ENCODE results near the gene FAHD1.

Gene FAHD1

GRCh38 chr16:1817276-1817589 is 9.8 kb upstream of the FAHD1 start:
- H3K4me2 ChIP-seq (ENCODE audit: insufficient read depth, low read length): no peak overlapping the region
- H3K36me3 ChIP-seq (ENCODE audit: insufficient read depth, low read length): peaks cover 77% of the 10 kb centered on the region
- ATAC-seq (ENCODE audit: insufficient read depth, low read depth) (no peak), DNase-seq (no peak)
- H3K9me3 ChIP-seq (ENCODE audit: insufficient read depth, low read length, severe bottlenecking): no peaks in the 10 kb centered on the region
- no peak overlapping the region for H3K4me3 ChIP-seq (ENCODE audit: low read depth in 1 of 2, low read length in 2 of 2)
- 0 out of 2 replicates have a peak, but pooled peaks cover 3% of the 10 kb centered on the region for H3K79me2 ChIP-seq (ENCODE audit: insufficient read depth, low read length)
- H3K27me3 ChIP-seq (ENCODE audit: insufficient read depth, low read length, poor library complexity): no peaks in the 10 kb centered on the region
- no peak overlapping the region for H3K27ac ChIP-seq (ENCODE audit: low read length)
- TF ChIP-seq EZH2 (IDR thresholded peaks at IDR 0.05; ENCODE audit: borderline replicate concordance, low read depth, low read length, severe bottlenecking) (no peak), CTCF (IDR thresholded peaks at IDR 0.05; ENCODE audit: borderline replicate concordance, extremely low read depth, low read length, poor library complexity, severe bottlenecking) (no peak)
- no peak overlapping the region for H2AFZ ChIP-seq (ENCODE audit: low read depth, low read length)
- H4K20me1 ChIP-seq (ENCODE audit: insufficient read depth, low read length): peaks cover 3% of the 10 kb centered on the region
- H3K9ac ChIP-seq (ENCODE audit: low read depth, low read length): no peak overlapping the region
- H3K4me1 ChIP-seq (ENCODE audit: insufficient read depth, low read length): no peaks in the 10 kb centered on the region

- peaks cover 82% of the 10 kb centered on the region for H3K36me3 ChIP-seq (ENCODE audit: insufficient read depth, low read length)
- H3K9me3 ChIP-seq (ENCODE audit: insufficient read depth, low read length, severe bottlenecking): no peaks in the 10 kb centered on the region
- no peak for ATAC-seq (ENCODE audit: insufficient read depth, low read depth)
- no peaks in the 10 kb centered on the region for H3K27me3 ChIP-seq (ENCODE audit: insufficient read depth, low read length, poor library complexity)
- no peak overlapping the region for H3K9ac ChIP-seq (ENCODE audit: low read depth, low read length)
- DNase-seq: no peak
- H3K27ac ChIP-seq (ENCODE audit: low read length): no peak overlapping the region
- no peak for TF ChIP-seq EZH2 (IDR thresholded peaks at IDR 0.05; ENCODE audit: borderline replicate concordance, low read depth, low read length, severe bottlenecking)
- TF ChIP-seq CTCF (IDR thresholded peaks at IDR 0.05; ENCODE audit: borderline replicate concordance, extremely low read depth, low read length, poor library complexity, severe bottlenecking): no peak
- H3K4me1 ChIP-seq (ENCODE audit: insufficient read depth, low read length): no peaks in the 10 kb centered on the region
- peaks cover 3% of the 10 kb centered on the region for H4K20me1 ChIP-seq (ENCODE audit: insufficient read depth, low read length)
- no peak overlapping the region for H3K4me3 ChIP-seq (ENCODE audit: low read depth in 1 of 2, low read length in 2 of 2)
- H3K79me2 ChIP-seq (ENCODE audit: insufficient read depth, low read length): peaks cover 7% of the 10 kb centered on the region; the same call in 1 of the 2 replicates
- H3K4me2 ChIP-seq (ENCODE audit: insufficient read depth, low read length): no peak overlapping the region
- no peak overlapping the region for H2AFZ ChIP-seq (ENCODE audit: low read depth, low read length)
Measured at GRCh38 chr16:1817716-1818115, 9.3 kb upstream of the FAHD1 start.

GRCh38 chr16:1818204-1818872 is 8.7 kb upstream of the FAHD1 start:
- no peak for DNase-seq
- no peak overlapping the region for H3K9ac ChIP-seq (ENCODE audit: low read depth, low read length)
- ATAC-seq (ENCODE audit: insufficient read depth, low read depth): no peak
- H3K4me1 ChIP-seq (ENCODE audit: insufficient read depth, low read length): no peaks in the 10 kb centered on the region
- TF ChIP-seq CTCF (IDR thresholded peaks at IDR 0.05; ENCODE audit: borderline replicate concordance, extremely low read depth, low read length, poor library complexity, severe bottlenecking) (no peak), EZH2 (IDR thresholded peaks at IDR 0.05; ENCODE audit: borderline replicate concordance, low read depth, low read length, severe bottlenecking) (no peak)
- H3K4me2 ChIP-seq (ENCODE audit: insufficient read depth, low read length): no peak overlapping the region
- H3K9me3 ChIP-seq (ENCODE audit: insufficient read depth, low read length, severe bottlenecking): no peaks in the 10 kb centered on the region
- peaks cover 7% of the 10 kb centered on the region; the same call in 1 of the 2 replicates for H3K79me2 ChIP-seq (ENCODE audit: insufficient read depth, low read length)
- no peak overlapping the region for H2AFZ ChIP-seq (ENCODE audit: low read depth, low read length)
- no peaks in the 10 kb centered on the region for H3K27me3 ChIP-seq (ENCODE audit: insufficient read depth, low read length, poor library complexity)
- H4K20me1 ChIP-seq (ENCODE audit: insufficient read depth, low read length): peaks cover 3% of the 10 kb centered on the region
- no peak overlapping the region for H3K27ac ChIP-seq (ENCODE audit: low read length)
- peaks cover 79% of the 10 kb centered on the region for H3K36me3 ChIP-seq (ENCODE audit: insufficient read depth, low read length)
- H3K4me3 ChIP-seq (ENCODE audit: low read depth in 1 of 2, low read length in 2 of 2): no peak overlapping the region

Measured in DND-41 (cell line).